A549 (cell line): Measurements from ENCODE around the gene EDEM1.

Experiments used
- BHLHE40 ChIP-seq: IDR thresholded peaks from 2 replicates; pipeline ENCODE4 v1.6.1; 2012; ENCODE audit warnings: low read depth, low read length, inconsistent platforms
- HDAC2 ChIP-seq: fragments of 200-600 bp; sonication (generic); IDR thresholded peaks from 2 replicates; pipeline ENCODE4 v1.6.1; 2016
- JUN ChIP-seq, 2 experiments: fragments of >200 bp; sonication (Bioruptor Twin); formaldehyde crosslinking; IDR thresholded peaks; 2 replicates in 1 of 2; 3 replicates in 1 of 2; pipeline ENCODE4 v1.6.1; 2016 to 2017
- MAZ ChIP-seq: fragments of 150-350 bp; IDR thresholded peaks from 2 replicates; pipeline ENCODE4 v1.6.1; 2014; ENCODE audit warnings: antibody characterized with exemption, low read depth, low read length, borderline replicate concordance
- NFE2L2 ChIP-seq: fragments of 150-350 bp; conservative IDR thresholded peaks from 2 replicates; pipeline ENCODE4 v1.6.1; 2014; ENCODE audit warnings: low read length
- PHF8 ChIP-seq: fragments of 200-600 bp; sonication (generic); IDR thresholded peaks from 2 replicates; pipeline ENCODE4 v1.6.1; 2016; ENCODE audit warnings: low read depth, mild to moderate bottlenecking, antibody characterized with exemption, moderate library complexity, borderline replicate concordance
- POLR2A ChIP-seq: IDR thresholded peaks from 2 replicates; pipeline ENCODE4 v1.6.1; 2012; ENCODE audit warnings: mild to moderate bottlenecking, low read length
- RFX5 ChIP-seq: fragments of 450-650 bp; IDR thresholded peaks from 2 replicates; pipeline ENCODE4 v1.7.1; 2014; ENCODE audit warnings: antibody characterized with exemption, mild to moderate bottlenecking, moderate library complexity
- TF ChIP-seq, protein P1 (sequence below): fragments of >200 bp; sonication (Bioruptor Twin); formaldehyde crosslinking; IDR thresholded peaks from 3 replicates; pipeline ENCODE4 v1.5.1; 2016
- TF ChIP-seq, protein P2 (sequence below): fragments of 250-450 bp; sonication (Bioruptor Pico); IDR thresholded peaks from 2 replicates; pipeline ENCODE4 v1.5.0; 2021; ENCODE audit warnings: mild to moderate bottlenecking, moderate library complexity, borderline replicate concordance
- TF ChIP-seq, protein P3 (sequence below): fragments of 200-600 bp; sonication (generic); IDR thresholded peaks from 2 replicates; pipeline ENCODE4 v1.6.1; 2016; ENCODE audit warnings: antibody characterized with exemption, mild to moderate bottlenecking, moderate library complexity

DNA sequence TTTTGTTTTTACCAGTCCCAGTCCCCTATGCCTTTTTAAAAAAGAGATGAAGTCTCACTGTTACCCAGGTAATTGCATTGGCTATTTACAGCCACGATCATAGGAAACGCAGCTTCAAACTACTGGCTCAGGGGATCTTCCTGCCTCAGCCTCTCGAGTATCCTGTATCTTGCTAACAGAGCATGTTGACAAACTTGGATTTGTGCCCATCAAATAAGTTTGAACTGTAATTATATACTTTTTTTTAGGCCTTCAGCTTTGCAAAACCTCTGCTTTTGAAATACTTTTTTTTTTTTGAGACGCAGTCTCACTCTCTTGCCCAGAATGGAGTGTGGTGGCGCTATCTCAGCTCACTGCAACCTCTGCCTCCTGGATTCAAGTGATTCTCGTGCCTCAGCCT lies 3.0 kb upstream of the EDEM1 start:
- TF ChIP-seq POLR2A (no peak), MAZ (no peak), BHLHE40 (no peak), PHF8 (no peak), NFE2L2 (no peak), RFX5 (no peak), JUN (IDR thresholded peaks at IDR 0.05) (no peak), HDAC2 (no peak)
- TF ChIP-seq, protein P1, sequence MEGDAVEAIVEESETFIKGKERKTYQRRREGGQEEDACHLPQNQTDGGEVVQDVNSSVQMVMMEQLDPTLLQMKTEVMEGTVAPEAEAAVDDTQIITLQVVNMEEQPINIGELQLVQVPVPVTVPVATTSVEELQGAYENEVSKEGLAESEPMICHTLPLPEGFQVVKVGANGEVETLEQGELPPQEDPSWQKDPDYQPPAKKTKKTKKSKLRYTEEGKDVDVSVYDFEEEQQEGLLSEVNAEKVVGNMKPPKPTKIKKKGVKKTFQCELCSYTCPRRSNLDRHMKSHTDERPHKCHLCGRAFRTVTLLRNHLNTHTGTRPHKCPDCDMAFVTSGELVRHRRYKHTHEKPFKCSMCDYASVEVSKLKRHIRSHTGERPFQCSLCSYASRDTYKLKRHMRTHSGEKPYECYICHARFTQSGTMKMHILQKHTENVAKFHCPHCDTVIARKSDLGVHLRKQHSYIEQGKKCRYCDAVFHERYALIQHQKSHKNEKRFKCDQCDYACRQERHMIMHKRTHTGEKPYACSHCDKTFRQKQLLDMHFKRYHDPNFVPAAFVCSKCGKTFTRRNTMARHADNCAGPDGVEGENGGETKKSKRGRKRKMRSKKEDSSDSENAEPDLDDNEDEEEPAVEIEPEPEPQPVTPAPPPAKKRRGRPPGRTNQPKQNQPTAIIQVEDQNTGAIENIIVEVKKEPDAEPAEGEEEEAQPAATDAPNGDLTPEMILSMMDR: no peak
- TF ChIP-seq, protein P2, sequence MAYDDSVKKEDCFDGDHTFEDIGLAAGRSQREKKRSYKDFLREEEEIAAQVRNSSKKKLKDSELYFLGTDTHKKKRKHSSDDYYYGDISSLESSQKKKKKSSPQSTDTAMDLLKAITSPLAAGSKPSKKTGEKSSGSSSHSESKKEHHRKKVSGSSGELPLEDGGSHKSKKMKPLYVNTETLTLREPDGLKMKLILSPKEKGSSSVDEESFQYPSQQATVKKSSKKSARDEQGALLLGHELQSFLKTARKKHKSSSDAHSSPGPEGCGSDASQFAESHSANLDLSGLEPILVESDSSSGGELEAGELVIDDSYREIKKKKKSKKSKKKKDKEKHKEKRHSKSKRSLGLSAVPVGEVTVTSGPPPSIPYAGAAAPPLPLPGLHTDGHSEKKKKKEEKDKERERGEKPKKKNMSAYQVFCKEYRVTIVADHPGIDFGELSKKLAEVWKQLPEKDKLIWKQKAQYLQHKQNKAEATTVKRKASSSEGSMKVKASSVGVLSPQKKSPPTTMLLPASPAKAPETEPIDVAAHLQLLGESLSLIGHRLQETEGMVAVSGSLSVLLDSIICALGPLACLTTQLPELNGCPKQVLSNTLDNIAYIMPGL (CRISPR knock-in tag): no peak
- TF ChIP-seq, protein P3, sequence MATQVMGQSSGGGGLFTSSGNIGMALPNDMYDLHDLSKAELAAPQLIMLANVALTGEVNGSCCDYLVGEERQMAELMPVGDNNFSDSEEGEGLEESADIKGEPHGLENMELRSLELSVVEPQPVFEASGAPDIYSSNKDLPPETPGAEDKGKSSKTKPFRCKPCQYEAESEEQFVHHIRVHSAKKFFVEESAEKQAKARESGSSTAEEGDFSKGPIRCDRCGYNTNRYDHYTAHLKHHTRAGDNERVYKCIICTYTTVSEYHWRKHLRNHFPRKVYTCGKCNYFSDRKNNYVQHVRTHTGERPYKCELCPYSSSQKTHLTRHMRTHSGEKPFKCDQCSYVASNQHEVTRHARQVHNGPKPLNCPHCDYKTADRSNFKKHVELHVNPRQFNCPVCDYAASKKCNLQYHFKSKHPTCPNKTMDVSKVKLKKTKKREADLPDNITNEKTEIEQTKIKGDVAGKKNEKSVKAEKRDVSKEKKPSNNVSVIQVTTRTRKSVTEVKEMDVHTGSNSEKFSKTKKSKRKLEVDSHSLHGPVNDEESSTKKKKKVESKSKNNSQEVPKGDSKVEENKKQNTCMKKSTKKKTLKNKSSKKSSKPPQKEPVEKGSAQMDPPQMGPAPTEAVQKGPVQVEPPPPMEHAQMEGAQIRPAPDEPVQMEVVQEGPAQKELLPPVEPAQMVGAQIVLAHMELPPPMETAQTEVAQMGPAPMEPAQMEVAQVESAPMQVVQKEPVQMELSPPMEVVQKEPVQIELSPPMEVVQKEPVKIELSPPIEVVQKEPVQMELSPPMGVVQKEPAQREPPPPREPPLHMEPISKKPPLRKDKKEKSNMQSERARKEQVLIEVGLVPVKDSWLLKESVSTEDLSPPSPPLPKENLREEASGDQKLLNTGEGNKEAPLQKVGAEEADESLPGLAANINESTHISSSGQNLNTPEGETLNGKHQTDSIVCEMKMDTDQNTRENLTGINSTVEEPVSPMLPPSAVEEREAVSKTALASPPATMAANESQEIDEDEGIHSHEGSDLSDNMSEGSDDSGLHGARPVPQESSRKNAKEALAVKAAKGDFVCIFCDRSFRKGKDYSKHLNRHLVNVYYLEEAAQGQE: no peak
